Esophagus mucosa (tissue), 1 donor: Measurements from ENCODE around the gene LYPD8. TPM values are rescaled to one million over a fixed set of nuclear protein-coding genes. Genes with fewer than 3 reads are reported as not detected.
"Not testable (repeated sequence)": the region's sequence is repeated elsewhere in the genome, so short reads cannot be mapped to it uniquely, and the experiment has no call there.

ENCODE experiments used
- ATAC-seq: fragments of 200-7000 bp; cut with Tn5 transposase; one replicate; pipeline ENCODE4 v1.9.1; 2020
- total RNA-seq: library from RNA; stranded (reverse); gene quantifications from one replicate; pipeline ENCODE4 v1.2.4, GENCODE V29; 2023
- donor health status: DM: yes; HTN: yes; CAD: no.

Gene LYPD8
- total RNA-seq = not detected

DNA sequence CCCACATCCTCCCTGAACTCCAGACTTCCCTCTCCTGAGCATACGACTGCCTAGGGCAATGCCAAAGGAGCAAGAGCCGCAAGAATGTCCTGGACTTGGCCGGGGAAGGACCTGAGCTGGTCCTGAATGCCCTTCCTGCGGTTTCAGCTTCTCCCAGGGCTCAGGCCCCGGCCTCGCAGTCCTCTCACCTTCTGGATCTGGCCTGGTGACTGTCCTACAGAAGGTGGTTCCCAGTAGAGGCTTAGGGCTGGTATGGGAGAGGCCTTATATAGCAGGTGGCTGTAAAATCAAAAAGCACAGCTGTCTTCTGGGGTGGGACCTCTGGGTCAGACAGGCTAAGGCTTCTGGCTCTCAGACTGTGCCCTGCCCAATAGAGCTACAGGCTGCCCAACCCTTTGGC, at the start of gene LYPD8:
TSS of gene LYPD8 (minus strand) at position 243 of the 400 bp plus-strand sequence. CDS start 4,678 bp downstream, outside the sequence.
- no peak for ATAC-seq

- peak; percentile 47 for ATAC-seq
Observed at GRCh38 chr1:248804771-248805681, 49.5 kb upstream of the LYPD8 start.

GRCh38 chr1:248803501-248803900, 47.9 kb upstream of the LYPD8 start:
- ATAC-seq = not testable (repeated sequence)

GRCh38 chr1:248802454-248802853, 46.9 kb upstream of the LYPD8 start:
- no peak for ATAC-seq

GRCh38 chr1:248800459-248800858, 44.9 kb upstream of the LYPD8 start:
- no peak for ATAC-seq

- ATAC-seq = no peak
Observed at GRCh38 chr1:248798791-248799190, 43.2 kb upstream of the LYPD8 start.

GRCh38 chr1:248794663-248795062, 39.1 kb upstream of the LYPD8 start:
- not testable (repeated sequence) for ATAC-seq

DNA sequence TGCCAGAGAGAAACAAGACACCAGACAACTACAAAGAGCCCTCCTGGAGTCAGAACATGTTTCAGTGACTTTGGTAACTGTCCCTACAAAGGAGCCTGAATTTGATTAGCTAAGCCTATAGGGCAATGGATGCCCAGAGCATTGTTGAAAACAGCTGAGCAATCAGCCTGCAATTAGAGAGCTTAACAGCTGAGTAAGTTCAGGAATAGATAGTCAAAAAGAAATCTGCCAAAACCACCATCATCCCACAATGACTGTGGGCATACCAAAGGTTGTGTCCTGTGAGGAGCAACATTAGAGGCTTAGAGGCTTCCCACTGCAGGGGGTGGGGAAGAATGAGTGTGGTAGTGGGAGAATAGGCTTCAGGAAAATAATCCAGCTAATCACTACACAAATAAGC, 38.0 kb upstream of the LYPD8 start:
- ATAC-seq = no peak

DNA sequence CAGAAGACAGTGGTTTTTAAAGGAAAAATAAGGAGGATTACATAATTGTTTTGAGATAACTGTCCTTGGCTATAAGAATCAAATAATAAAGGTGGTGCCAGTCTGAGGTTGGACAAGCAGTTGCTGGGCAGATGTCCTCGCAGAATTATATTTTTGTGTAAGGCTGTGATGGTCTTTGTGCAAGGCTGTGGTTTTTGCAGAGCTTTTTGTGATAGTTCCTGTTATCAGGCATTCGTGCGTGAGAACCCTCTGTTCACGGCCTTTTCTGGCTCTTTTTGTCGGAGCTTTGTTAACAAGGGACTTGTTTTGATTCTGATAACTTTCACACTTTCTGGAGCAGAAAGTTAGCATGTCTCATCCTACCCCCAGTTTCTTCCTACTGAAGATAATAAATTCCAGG, 36.8 kb upstream of the LYPD8 start:
- no peak for ATAC-seq

DNA sequence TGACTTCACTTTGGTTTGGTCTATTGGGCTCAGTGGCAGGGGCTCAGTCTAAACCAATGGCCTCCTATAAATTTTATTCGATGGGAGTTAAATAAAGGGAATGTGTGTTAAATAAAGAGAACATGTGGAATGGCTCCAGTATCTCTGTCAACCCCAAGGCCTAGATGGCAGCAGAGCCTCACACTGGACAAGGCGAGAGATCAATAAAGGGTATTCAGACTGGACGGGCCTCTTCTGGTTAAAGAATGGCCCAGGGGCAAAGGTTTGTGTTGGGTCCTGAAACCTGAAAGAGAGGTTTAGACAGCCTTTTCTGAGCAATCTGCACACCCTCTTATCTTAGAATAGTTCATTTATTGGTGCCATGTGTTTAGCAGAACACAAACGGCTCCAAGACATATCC, 35.5 kb upstream of the LYPD8 start:
- no peak for ATAC-seq

GRCh38 chr1:248790456-248790855, 34.9 kb upstream of the LYPD8 start:
- no peak for ATAC-seq

DNA sequence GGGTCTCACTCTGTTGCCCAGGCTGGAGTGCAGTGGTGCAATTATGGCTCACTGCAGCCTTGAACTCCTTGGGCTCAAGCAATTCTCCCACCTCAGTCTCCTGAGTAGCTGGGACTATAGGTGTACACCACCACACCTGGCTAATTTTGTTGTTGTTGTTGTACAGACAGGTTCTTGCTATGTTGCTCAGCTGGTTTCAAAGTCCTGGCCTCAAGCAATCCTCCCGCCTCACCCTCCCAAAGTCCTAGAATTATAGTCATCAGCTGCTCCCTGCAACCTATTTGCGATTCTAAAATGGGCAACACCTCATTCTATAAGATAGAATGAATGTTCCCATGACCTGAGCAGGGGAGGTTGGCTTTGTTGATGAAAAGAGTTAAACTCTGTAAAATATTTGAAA, 33.8 kb upstream of the LYPD8 start:
- peak; percentile 86 for ATAC-seq

DNA sequence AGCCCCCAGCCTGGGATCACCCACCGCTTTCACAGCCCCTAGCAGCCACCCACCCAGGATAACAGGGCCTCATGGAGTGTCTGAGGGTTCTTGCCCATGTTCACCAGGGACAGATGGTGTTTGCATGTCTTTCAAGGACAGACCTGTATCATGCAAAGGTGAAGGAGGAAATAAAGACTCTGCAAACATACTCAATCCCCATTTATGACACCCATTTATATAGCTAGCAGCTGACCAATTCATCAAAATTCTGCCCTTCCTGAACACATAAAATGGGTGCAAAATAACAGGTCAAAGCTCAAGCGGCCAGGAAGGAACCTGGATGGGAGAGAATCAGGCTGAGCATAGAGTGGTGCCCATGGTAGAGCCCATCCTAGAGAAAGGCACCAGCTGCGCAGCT, 32.8 kb upstream of the LYPD8 start:
- ATAC-seq = no peak

- no peak for ATAC-seq
Observed at GRCh38 chr1:248787430-248787829, 31.9 kb upstream of the LYPD8 start.

GRCh38 chr1:248786156-248786555, 30.6 kb upstream of the LYPD8 start:
- peak; percentile 68 for ATAC-seq

DNA sequence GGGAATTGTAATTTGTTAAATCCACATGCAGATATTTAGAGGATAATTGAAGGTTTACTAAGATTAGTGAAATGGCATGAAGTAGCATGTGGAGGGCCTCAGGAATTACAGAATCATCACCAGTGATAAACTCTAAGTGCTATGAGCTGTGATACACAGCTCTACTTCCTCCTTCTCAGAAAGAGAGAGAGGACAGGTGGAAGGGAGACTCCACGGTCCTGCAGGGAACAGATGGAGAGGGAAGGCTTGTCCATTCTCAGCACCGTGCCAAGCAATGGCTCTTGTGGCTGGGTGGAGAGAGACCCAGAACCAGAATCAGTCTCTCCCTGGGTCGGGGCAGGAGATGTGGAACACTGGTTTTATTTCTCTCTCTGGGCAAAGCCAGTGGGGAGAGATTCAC, 27.8 kb upstream of the LYPD8 start:
- no peak for ATAC-seq

- ATAC-seq = no peak
Observed at GRCh38 chr1:248782416-248783141, 27.0 kb upstream of the LYPD8 start.

DNA sequence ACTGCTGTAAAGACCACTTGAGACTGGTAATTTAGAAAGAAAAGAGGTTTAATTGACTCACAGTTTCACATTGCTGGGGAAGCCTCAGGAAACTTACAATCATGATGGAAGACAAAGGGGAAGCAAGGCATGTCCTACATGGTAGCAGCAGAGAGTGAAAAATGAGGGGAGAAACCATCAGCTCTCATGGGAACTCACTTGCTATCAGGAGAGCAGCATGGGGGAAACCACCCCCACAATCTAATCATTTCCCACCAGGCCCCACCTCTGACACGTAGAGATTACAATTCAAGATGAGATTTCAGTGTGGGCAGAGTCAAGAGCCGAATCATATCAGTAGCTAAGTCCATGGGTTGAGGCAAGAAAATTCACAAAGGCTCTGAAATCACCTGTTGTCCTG, 23.8 kb upstream of the LYPD8 start:
- no peak for ATAC-seq

- no peak for ATAC-seq
Observed at GRCh38 chr1:248778906-248779305, 23.3 kb upstream of the LYPD8 start.

DNA sequence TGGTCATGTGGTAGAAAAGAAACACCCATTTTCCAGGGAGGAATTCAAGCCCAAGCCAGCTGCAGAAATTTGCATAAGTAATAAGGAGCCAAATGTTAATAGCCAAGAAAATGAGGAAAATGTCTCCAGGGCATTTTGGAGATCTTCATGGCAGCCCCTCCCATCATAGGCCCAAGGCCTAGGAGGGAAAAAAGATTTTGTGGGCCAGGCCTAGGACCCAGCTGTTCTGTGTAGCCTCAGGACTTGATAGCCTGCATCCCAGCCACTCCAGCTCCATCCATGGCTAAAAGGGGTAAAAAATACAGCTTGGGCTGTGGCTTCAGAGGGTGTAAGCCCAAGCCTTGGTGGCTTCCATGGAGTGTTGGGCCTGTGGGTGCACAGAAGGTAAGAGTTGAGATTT, 21.4 kb upstream of the LYPD8 start:
- no peak for ATAC-seq

GRCh38 chr1:248775441-248775840, 19.9 kb upstream of the LYPD8 start:
- no peak for ATAC-seq

GRCh38 chr1:248759644-248760043, 4.1 kb upstream of the LYPD8 start:
- no peak for ATAC-seq

GRCh38 chr1:248758352-248758751, 2.8 kb upstream of the LYPD8 start:
- no peak for ATAC-seq

GRCh38 chr1:248757784-248758195, 2.2 kb upstream of the LYPD8 start:
- ATAC-seq = no peak
